ENCODE results near the gene BEX1. TPM values are rescaled to one million over a fixed set of nuclear protein-coding genes. Genes with fewer than 3 reads are reported as not detected.

The BEX1 gene
- not detected in 5 replicates for total RNA-seq (2022; extraction: Qiagen RNA extraction)

DNA sequence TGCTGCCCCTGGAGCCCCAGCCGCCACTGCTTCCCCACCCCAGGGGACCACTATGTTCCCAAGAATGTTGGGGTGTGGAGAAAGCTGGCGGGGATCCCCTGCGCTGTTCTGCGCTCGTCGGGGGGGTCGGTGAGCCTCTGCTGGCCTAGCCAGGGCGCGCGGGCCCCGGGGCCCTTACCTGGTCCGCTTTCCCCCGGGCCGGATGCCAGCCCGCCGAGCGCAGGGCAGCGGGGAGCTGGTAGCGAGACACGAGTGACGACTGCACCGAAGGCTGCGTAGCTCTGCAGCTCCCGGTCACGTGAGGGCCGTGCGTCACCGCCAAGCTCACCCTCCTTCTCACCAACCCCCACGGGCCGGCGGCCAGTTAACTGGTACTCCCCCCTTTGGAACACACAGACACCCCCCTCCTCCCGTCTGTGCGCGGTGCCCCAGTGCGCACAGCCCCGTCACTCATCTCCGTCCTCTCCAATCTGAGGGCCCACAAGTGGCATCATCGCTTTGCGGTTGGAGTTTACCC lies at the start of gene BEX1:
TSS of gene BEX1 (minus strand) at position 254 of the 517 bp plus-strand sequence. CDS start 897 bp downstream, outside the sequence.

GRCh38 chrX:103092942-103093341 lies 29.0 kb upstream of the BEX1 start, which contains the start of gene NXF3:
Gene NXF3 (minus strand): TSS chrX:103093143. CDS start chrX:103093023, 120 bp downstream.

Other genes starting within 250 kb of the BEX1 start
- 0.18 to 0.22 TPM in 2 of 5 replicates, not detected in the others for gene RAB40AL, start 126.9 kb downstream of the BEX1 start, total RNA-seq (2022; extraction: Qiagen RNA extraction)
- gene NXF3, start 29.0 kb upstream of the BEX1 start, total RNA-seq (2022; extraction: Qiagen RNA extraction): not detected in 5 replicates
- gene BEX4, start 150.9 kb upstream of the BEX1 start, total RNA-seq (2022; extraction: Qiagen RNA extraction): 2.0 to 2.9 TPM (median 2.4 TPM) in 5 replicates
- 25.1 to 42.9 TPM (median 27.9 TPM) in 5 replicates for gene TCEAL8, start 191.0 kb upstream of the BEX1 start, total RNA-seq (2022; extraction: Qiagen RNA extraction)
- gene TCEAL5, start 212.6 kb upstream of the BEX1 start, total RNA-seq (2022; extraction: Qiagen RNA extraction): not detected in 5 replicates
- gene BEX2, start 246.8 kb upstream of the BEX1 start, total RNA-seq (2022; extraction: Qiagen RNA extraction): 7.1 to 12.1 TPM (median 11.3 TPM) in 5 replicates